HepG2 (cell line): ENCODE results near the gene GRAMD2A. TPM values are rescaled to one million over a fixed set of nuclear protein-coding genes. Genes with fewer than 3 reads are reported as not detected.

Experiments used
- AHR ChIP-seq: IDR thresholded peaks from 2 replicates; pipeline ENCODE4 v1.6.1; 2018; ENCODE audit warnings: missing genetic modification reagents, missing compliant biosample characterization
- ATF6 ChIP-seq: sonication (generic); formaldehyde crosslinking; conservative IDR thresholded peaks from 2 replicates; pipeline ENCODE4 v1.4.0; 2020; ENCODE audit warnings: missing genetic modification reagents
- CBX5 ChIP-seq: sonication (generic); formaldehyde crosslinking; IDR thresholded peaks from 2 replicates; pipeline ENCODE4 v1.4.0; 2020; ENCODE audit warnings: missing genetic modification reagents, borderline replicate concordance
- GPN1 ChIP-seq: sonication (generic); formaldehyde crosslinking; IDR thresholded peaks from 2 replicates; pipeline ENCODE4 v1.5.1; 2020; ENCODE audit warnings: missing genetic modification reagents, borderline replicate concordance
- HMGXB3 ChIP-seq: sonication (generic); formaldehyde crosslinking; IDR thresholded peaks from 2 replicates; pipeline ENCODE4 v1.4.0; 2020; ENCODE audit warnings: missing genetic modification reagents, borderline replicate concordance
- HNRNPUL1 ChIP-seq: fragments of 200-400 bp; formaldehyde crosslinking; IDR thresholded peaks from 2 replicates; pipeline ENCODE4 v1.6.1; 2017; ENCODE audit warnings: low read depth, mild to moderate bottlenecking, low read length, moderate library complexity
- MXI1 ChIP-seq: IDR thresholded peaks from 3 replicates; pipeline ENCODE4 v1.6.1; 2012; ENCODE audit warnings: low read depth, low read length, inconsistent platforms, borderline replicate concordance
- NFYB ChIP-seq: sonication (generic); formaldehyde crosslinking; IDR thresholded peaks from 2 replicates; pipeline ENCODE4 v1.4.0; 2020; ENCODE audit warnings: missing genetic modification reagents
- PATZ1 ChIP-seq: sonication (generic); formaldehyde crosslinking; IDR thresholded peaks from 2 replicates; pipeline ENCODE4 v1.4.0; 2020; ENCODE audit warnings: missing genetic modification reagents
- POGZ ChIP-seq: sonication (generic); formaldehyde crosslinking; IDR thresholded peaks from 2 replicates; pipeline ENCODE4 v1.4.0; 2020; ENCODE audit warnings: mild to moderate bottlenecking, missing genetic modification reagents
- SMARCE1 ChIP-seq: fragments of 450-650 bp; IDR thresholded peaks from 2 replicates; pipeline ENCODE4 v1.6.1; 2017; ENCODE audit warnings: borderline replicate concordance
- TBL1XR1 ChIP-seq: fragments of 150-350 bp; IDR thresholded peaks from 2 replicates; pipeline ENCODE4 v1.6.1; 2014; ENCODE audit warnings: borderline replicate concordance, low read length; ENCODE audit not compliant: partially characterized antibody
- TEF ChIP-seq: sonication (generic); formaldehyde crosslinking; IDR thresholded peaks from 2 replicates; pipeline ENCODE4 v1.5.0; 2020; ENCODE audit warnings: missing genetic modification reagents
- ZNF101 ChIP-seq: sonication (generic); formaldehyde crosslinking; IDR thresholded peaks from 2 replicates; pipeline ENCODE4 v1.4.0; 2020; ENCODE audit warnings: mild to moderate bottlenecking, low read depth, missing genetic modification reagents, borderline replicate concordance
- ZNF124 ChIP-seq: sonication (generic); formaldehyde crosslinking; IDR thresholded peaks from 2 replicates; pipeline ENCODE4 v1.4.0; 2020; ENCODE audit warnings: missing genetic modification reagents
- ZNF280D ChIP-seq: sonication (generic); formaldehyde crosslinking; IDR thresholded peaks from 2 replicates; pipeline ENCODE4 v1.5.1; 2020; ENCODE audit warnings: mild to moderate bottlenecking, missing genetic modification reagents
- ZNF670 ChIP-seq: sonication (generic); formaldehyde crosslinking; IDR thresholded peaks from 2 replicates; pipeline ENCODE4 v1.8.0; 2022; ENCODE audit warnings: mild to moderate bottlenecking, missing genetic modification reagents, borderline replicate concordance
- ZNF792 ChIP-seq: IDR thresholded peaks from 2 replicates; pipeline ENCODE4 v1.6.1; 2016
- polyA plus RNA-seq, 8 experiments: library from polyadenylated mRNA; depleted of rRNA in 3 of 8; stranded (reverse) in 7 of 8; unstranded in 1 of 8; fragments of >200 nt; fragmentation: Illumina TruSeq in 4 of 8; extraction: Trizol in 4 of 8; gene quantifications; 2 replicates each; pipeline versions ENCODE4 v1.2.1 to v1.2.3, GENCODE V29; 2011 to 2016; ENCODE audit warnings: low read depth in 4 of 8, missing spikeins in 1 of 8, mixed read lengths in 1 of 8; ENCODE audit not compliant: insufficient read depth in 1 of 8
- total RNA-seq, 5 experiments: library from RNA; depleted of rRNA; stranded (reverse); fragments of >200 nt; fragmentation: Illumina TruSeq; extraction: Trizol; gene quantifications; 2 replicates each; pipeline ENCODE4 v1.2.3, GENCODE V29; 2016; ENCODE audit warnings: low read depth in 1 of 5

The GRAMD2A gene
- total and polyA plus RNA-seq, 2 of the 13 experiments (the other 11 are each of a cell fraction or from before 2014, with no cell fraction given), result 0.04 TPM; not detected in 1

DNA sequence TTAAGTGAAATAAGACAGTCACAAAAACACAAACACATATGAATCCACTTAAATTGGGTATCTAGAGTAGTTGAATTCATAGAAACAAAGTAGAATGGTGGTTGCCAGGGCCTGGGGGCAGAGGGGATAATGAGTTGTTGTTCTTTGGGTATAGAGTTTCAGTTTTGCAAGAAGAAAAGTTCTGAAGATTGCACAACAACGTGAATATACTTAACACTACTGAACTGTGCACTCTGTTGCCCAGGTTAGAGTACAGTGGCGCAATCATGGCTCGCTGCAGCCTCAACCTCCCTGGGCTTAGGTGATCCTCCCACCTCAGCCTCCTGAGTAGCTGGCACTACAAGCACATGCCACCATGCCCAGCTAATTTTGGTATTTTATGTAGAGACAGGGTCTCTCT, 14.9 kb downstream of the GRAMD2A start (continued):
- TF ChIP-seq NFYB (CRISPR knock-in tag) (no peak), ZNF792 (CRISPR knock-in tag) (peak; percentile 73; the same call in 1 of the 2 replicates), HMGXB3 (CRISPR knock-in tag) (peak; percentile 48; the same call in 1 of the 2 replicates), POGZ (CRISPR knock-in tag) (peak; percentile 99), ZNF101 (CRISPR knock-in tag) (no peak), ZNF280D (CRISPR knock-in tag) (peak; percentile 100), HNRNPUL1 (no peak), AHR (CRISPR knock-in tag) (peak; percentile 36; the same call in 1 of the 2 replicates), GPN1 (CRISPR knock-in tag) (no peak), CBX5 (peak; percentile 90; the same call in 1 of the 2 replicates), ZNF124 (CRISPR knock-in tag) (peak; percentile 84), TEF (0 out of 2 replicates have a peak, but pooled peaks have one; percentile 37), PATZ1 (peak; percentile 67), ZNF670 (CRISPR knock-in tag) (peak; percentile 67; the same call in 1 of the 2 replicates), MXI1 (no peak), SMARCE1 (no peak), ATF6 (CRISPR knock-in tag) (no peak; the same call in 1 of the 2 replicates), TBL1XR1 (peak; percentile 40)
